Activated T-cell treated with anti-CD3 and anti-CD28 coated beads, Interleukin-2, amount 50 U/mL, for 24 hours (primary cell): ENCODE results near the gene CDK19.

Experiments
- DNase-seq: peaks from one replicate; pipeline ENCODE4 v3.0.0-alpha.2; 2020
- H3K27ac Mint-ChIP-seq: 2 replicates; pipeline ENCODE4 v1.8.0; 2020; ENCODE audit warnings: mild to moderate bottlenecking, mixed read lengths
- H3K27me3 Mint-ChIP-seq: 2 replicates; pipeline ENCODE4 v1.8.0; 2020; ENCODE audit warnings: mixed read lengths
- H3K36me3 Mint-ChIP-seq: 2 replicates; pipeline ENCODE4 v1.8.0; 2020; ENCODE audit warnings: low read depth, mixed read lengths
- H3K4me1 Mint-ChIP-seq: 2 replicates; pipeline ENCODE4 v1.8.0; 2020; ENCODE audit warnings: low read depth, mixed read lengths
- H3K4me3 Mint-ChIP-seq: 2 replicates; pipeline ENCODE4 v1.8.0; 2020; ENCODE audit warnings: mild to moderate bottlenecking, moderate library complexity, mixed read lengths
- H3K9me3 Mint-ChIP-seq: 2 replicates; pipeline ENCODE4 v1.8.0; 2020; ENCODE audit warnings: mixed read lengths

CDK19 gene

GRCh38 chr6:110714143-110714542 is 101.1 kb downstream of the CDK19 start:
- H3K9me3 Mint-ChIP-seq: no peaks in the 10 kb centered on the region
- no peaks in the 10 kb centered on the region for H3K27me3 Mint-ChIP-seq
- no peaks in the 10 kb centered on the region for H3K36me3 Mint-ChIP-seq
- no peak overlapping the region for H3K4me3 Mint-ChIP-seq
- DNase-seq: no peak
- H3K27ac Mint-ChIP-seq: no peak overlapping the region
- peaks cover 2% of the 10 kb centered on the region for H3K4me1 Mint-ChIP-seq

GRCh38 chr6:110712238-110712637 is 103.0 kb downstream of the CDK19 start:
- no peak for DNase-seq
- Mint-ChIP-seq H3K27ac (no peak overlapping the region), H3K36me3 (no peaks in the 10 kb centered on the region), H3K27me3 (no peaks in the 10 kb centered on the region), H3K4me3 (no peak overlapping the region), H3K4me1 (peaks cover 3% of the 10 kb centered on the region), H3K9me3 (no peaks in the 10 kb centered on the region)

- no peaks in the 10 kb centered on the region for H3K27me3 Mint-ChIP-seq
- H3K4me1 Mint-ChIP-seq: peaks cover 3% of the 10 kb centered on the region
- no peak for DNase-seq
- H3K9me3 Mint-ChIP-seq: no peaks in the 10 kb centered on the region
- H3K27ac Mint-ChIP-seq: no peak overlapping the region
- H3K36me3 Mint-ChIP-seq: no peaks in the 10 kb centered on the region
- H3K4me3 Mint-ChIP-seq: no peak overlapping the region
Observed at GRCh38 chr6:110710115-110710514, 105.2 kb downstream of the CDK19 start.

DNA sequence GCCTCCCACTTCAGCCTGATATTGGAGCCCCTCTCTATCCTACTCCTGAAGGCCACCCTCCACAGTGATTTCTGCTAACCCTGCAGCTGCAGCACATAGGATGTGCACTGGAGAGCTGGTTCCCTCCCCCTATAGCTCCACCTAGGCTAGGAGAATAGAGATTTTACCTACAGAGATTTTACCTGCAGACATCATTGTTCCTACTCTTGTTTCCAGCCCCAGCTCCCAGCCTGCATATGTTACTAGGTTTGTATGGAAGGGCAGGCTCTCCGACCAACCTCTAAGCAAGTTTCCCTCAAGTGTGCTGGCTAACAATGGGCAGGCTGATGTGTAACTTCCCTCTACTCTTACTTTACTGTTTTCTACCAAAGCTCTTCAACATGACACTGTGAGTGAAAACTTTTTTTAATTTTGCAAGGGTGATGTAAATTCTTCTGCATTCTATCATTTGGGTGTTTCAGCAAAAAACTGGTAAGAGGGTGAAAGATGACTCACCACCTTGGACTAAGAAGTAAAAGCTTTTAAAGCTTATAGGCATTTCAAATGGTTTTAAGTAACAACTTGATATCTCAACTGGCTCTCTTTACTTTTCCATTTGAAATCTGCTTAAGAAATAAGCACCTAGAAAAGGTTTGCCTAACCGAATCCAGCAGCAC is 106.8 kb downstream of the CDK19 start:
- no peak for DNase-seq
- no peak overlapping the region for H3K27ac Mint-ChIP-seq
- no peaks in the 10 kb centered on the region for H3K36me3 Mint-ChIP-seq
- H3K27me3 Mint-ChIP-seq: no peaks in the 10 kb centered on the region
- H3K9me3 Mint-ChIP-seq: no peaks in the 10 kb centered on the region
- peaks cover 3% of the 10 kb centered on the region for H3K4me1 Mint-ChIP-seq
- H3K4me3 Mint-ChIP-seq: no peak overlapping the region

DNA sequence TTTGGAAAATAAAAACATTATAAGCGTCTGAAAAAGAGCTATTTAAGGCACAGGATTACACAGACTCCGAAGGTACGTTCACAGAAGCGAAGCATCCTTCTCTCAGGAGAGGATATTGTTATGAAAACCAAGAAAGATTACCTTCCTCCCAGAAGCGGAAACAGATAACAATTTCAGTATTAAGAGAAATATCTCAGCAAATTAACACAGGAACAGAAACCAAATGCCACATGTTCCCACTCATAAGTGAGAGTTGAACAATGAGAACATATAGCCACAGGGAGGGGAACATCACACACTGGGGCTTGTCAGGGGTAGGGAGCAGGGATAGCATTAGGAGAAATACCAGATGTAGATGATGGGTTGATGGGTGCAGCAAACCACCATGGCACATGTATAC is 109.7 kb downstream of the CDK19 start:
- Mint-ChIP-seq H3K4me1 (peaks cover 5% of the 10 kb centered on the region), H3K36me3 (no peaks in the 10 kb centered on the region), H3K27me3 (no peaks in the 10 kb centered on the region), H3K9me3 (no peaks in the 10 kb centered on the region), H3K27ac (no peak overlapping the region), H3K4me3 (no peak overlapping the region)
- no peak for DNase-seq

DNA sequence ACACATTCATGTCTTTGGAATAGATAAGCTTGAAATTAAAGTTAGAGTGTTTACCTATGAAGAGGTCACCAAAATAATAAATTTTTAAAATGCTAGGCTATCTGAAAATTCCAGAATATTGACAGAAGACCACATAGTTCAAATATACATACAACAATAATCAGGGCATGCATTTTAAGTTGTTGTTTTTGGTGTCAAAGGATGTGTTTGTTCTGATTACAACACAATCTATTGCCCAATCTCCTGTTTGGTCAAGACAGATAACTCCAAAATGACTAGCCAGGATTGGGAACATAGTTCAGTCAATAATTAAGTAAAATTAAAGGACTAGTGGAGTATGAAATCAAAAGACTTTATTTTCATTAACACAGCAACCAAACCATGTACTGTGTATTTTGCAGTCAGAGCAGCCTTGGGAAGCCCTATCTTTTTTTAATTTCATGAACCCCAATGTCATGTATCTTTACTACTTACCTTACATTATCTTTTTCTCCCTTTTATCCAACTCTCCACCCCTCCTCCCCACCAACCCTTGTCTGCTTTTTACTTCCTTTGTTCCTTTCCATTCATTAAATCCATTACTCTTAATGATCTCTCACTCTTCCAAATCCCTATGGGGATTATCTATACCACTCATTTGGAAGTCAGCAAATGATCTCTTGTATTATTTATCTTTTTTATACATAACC is 111.2 kb downstream of the CDK19 start:
- Mint-ChIP-seq H3K4me3 (no peak overlapping the region), H3K27ac (no peak overlapping the region), H3K27me3 (no peaks in the 10 kb centered on the region), H3K9me3 (no peaks in the 10 kb centered on the region), H3K36me3 (no peaks in the 10 kb centered on the region), H3K4me1 (peaks cover 5% of the 10 kb centered on the region)
- DNase-seq: no peak

DNA sequence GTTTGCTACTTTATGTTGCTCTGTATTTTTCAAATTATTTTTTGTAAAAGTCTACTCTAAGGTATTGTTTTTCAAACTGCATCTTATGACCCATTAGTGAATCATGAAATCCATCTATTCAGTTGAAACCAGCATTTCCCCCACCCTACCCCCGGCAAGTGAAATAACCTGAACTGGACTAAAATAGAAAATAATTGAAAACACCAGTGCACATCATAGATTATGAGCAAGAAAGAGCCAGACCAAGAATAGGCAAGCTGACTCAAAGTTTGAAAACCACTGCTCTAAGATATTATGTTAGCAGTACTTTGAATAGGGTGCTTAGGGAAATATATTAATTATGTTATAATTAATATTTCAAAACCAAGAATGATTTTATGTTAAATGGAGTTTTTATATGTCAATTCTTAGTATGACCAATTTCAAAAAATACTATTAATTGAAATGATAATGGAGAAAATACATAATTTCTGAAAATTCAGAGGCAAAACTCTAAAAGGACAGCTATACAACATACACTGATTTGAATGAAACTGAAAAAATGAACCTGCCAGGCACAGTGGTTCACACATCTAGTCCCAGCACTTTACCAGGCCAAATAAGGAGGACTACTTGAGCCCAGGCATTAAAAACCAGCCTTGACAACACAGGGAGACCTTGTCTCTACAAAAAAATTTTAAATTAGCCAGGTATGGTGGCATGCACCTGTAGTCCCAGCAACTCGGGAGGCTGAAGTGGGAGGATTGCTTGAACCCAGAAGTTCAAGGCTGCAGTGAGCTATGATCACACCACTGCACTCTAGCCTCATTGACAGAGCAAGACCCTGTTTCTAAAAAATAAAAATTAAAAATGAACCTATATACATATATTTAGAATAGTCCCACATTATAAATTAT is 112.0 kb downstream of the CDK19 start:
- peaks cover 3% of the 10 kb centered on the region for H3K4me1 Mint-ChIP-seq
- no peak overlapping the region for H3K27ac Mint-ChIP-seq
- no peaks in the 10 kb centered on the region for H3K27me3 Mint-ChIP-seq
- H3K9me3 Mint-ChIP-seq: no peaks in the 10 kb centered on the region
- no peak overlapping the region for H3K4me3 Mint-ChIP-seq
- DNase-seq: no peak
- H3K36me3 Mint-ChIP-seq: no peaks in the 10 kb centered on the region

- Mint-ChIP-seq H3K4me1 (peaks cover 5% of the 10 kb centered on the region), H3K4me3 (no peak overlapping the region), H3K27ac (no peak overlapping the region), H3K9me3 (no peaks in the 10 kb centered on the region), H3K27me3 (no peaks in the 10 kb centered on the region), H3K36me3 (peaks cover 6% of the 10 kb centered on the region)
- no peak for DNase-seq
Observed at GRCh38 chr6:110699780-110700179, 115.5 kb downstream of the CDK19 start.

DNA sequence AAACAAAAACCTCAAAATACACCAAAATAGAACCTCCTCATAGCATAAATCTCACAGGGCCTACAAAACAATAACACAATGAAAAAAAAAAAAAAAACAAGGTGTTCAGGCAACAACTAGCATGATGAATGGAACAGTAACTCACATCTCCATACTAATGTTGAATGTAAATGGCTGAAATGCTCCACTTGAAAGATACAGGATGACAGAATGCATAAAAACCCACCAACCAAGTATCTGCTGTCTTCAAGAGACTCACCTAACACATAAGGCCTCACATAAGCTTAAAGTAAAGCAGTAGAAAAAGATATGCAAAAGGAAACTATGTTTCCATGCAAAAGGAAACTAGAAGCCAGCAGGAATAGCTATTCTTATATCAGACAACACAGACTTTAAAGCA is 121.3 kb downstream of the CDK19 start:
- H3K27me3 Mint-ChIP-seq: no peaks in the 10 kb centered on the region
- no peak for DNase-seq
- H3K9me3 Mint-ChIP-seq: no peaks in the 10 kb centered on the region
- no peak overlapping the region for H3K4me3 Mint-ChIP-seq
- H3K27ac Mint-ChIP-seq: no peak overlapping the region
- H3K36me3 Mint-ChIP-seq: peaks cover 6% of the 10 kb centered on the region
- peaks cover 8% of the 10 kb centered on the region for H3K4me1 Mint-ChIP-seq

GRCh38 chr6:110693296-110693695 is 122.0 kb downstream of the CDK19 start:
- DNase-seq: no peak
- Mint-ChIP-seq H3K4me1 (peaks cover 15% of the 10 kb centered on the region), H3K4me3 (no peak overlapping the region), H3K36me3 (peaks cover 6% of the 10 kb centered on the region), H3K27me3 (no peaks in the 10 kb centered on the region), H3K27ac (no peak overlapping the region), H3K9me3 (no peaks in the 10 kb centered on the region)

DNA sequence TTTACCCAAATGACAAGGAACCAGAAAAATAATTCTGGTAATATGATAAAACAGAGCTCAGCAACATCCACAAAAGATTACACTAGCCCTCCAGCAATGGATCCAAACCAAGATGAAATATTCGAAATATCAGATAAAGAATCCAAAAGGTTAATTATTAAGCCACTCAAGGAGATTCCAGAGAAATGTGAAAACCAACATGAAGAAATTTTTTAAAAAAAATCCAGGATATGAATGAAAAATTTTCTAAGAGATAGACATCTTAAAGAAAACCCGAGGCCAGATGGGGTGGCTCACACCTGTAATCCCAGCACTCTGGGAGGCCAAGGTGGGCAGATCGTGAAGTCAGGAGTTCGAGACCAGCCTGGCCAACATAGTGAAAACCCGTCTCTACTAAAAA is 124.4 kb downstream of the CDK19 start:
- no peak overlapping the region for H3K4me3 Mint-ChIP-seq
- DNase-seq: no peak
- no peak overlapping the region for H3K27ac Mint-ChIP-seq
- no peaks in the 10 kb centered on the region for H3K36me3 Mint-ChIP-seq
- H3K9me3 Mint-ChIP-seq: no peaks in the 10 kb centered on the region
- H3K4me1 Mint-ChIP-seq: peaks cover 26% of the 10 kb centered on the region
- H3K27me3 Mint-ChIP-seq: no peaks in the 10 kb centered on the region

DNA sequence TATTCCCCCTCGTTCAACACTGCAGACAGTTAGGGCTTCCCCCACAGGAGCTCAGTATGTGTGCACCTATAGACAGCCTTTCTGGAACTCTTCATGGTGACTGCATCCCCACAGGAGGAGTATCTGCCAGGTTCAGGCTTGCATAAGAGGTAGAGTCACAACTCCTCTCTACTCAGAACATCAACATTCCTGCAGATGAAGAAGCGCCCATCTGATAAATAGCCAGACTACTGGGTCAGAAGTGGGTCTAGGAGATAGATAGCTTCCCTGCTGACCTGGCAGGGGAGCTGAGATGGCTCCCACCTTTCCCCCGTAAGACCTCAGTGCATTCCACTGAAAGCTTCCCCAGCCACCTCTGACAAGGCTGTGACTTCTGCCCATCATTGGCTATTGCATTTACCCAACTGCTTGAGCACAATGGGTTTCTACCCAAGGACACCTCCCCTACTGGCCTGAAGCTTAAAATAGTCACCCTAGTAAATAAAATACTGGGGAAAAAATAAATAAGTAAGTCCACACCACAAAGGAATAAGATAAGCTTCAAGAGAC is 125.1 kb downstream of the CDK19 start:
- peaks cover 26% of the 10 kb centered on the region for H3K4me1 Mint-ChIP-seq
- H3K27me3 Mint-ChIP-seq: no peaks in the 10 kb centered on the region
- no peaks in the 10 kb centered on the region for H3K9me3 Mint-ChIP-seq
- no peak overlapping the region for H3K27ac Mint-ChIP-seq
- no peaks in the 10 kb centered on the region for H3K36me3 Mint-ChIP-seq
- H3K4me3 Mint-ChIP-seq: no peak overlapping the region
- no peak for DNase-seq

DNA sequence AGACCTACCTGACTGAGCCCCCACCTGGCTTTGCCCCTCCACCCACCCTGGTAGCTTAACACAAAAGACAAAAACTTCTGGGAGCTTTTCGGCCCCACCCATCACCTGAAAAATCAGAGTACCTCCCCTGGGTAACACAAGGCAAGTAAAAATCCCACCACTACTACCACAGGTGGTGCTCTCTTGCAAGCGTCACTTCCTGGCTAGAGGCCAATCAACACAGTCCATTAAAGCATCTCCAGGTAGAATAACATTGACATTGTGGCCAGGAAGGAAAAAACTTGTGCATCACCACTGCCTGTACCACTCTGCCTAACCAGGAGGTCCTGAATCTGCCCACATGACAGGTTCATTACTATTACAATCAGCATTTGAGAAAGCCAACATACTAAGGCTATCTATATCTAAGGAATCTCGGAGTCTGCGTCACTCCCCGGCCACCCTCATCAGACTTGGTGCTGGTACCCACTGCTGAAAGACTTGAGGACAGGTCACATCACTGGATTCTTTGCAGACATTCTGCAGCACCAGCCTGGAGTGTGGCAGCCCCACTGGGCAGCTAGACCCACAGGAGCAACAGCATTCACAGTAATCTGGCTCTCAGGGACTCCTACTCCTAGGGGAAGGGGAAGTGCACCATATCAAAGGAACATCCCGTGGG is 125.9 kb downstream of the CDK19 start:
- DNase-seq: no peak
- H3K4me3 Mint-ChIP-seq: no peak overlapping the region
- peaks cover 25% of the 10 kb centered on the region for H3K4me1 Mint-ChIP-seq
- no peaks in the 10 kb centered on the region for H3K36me3 Mint-ChIP-seq
- H3K9me3 Mint-ChIP-seq: no peaks in the 10 kb centered on the region
- no peaks in the 10 kb centered on the region for H3K27me3 Mint-ChIP-seq
- no peak overlapping the region for H3K27ac Mint-ChIP-seq

DNA sequence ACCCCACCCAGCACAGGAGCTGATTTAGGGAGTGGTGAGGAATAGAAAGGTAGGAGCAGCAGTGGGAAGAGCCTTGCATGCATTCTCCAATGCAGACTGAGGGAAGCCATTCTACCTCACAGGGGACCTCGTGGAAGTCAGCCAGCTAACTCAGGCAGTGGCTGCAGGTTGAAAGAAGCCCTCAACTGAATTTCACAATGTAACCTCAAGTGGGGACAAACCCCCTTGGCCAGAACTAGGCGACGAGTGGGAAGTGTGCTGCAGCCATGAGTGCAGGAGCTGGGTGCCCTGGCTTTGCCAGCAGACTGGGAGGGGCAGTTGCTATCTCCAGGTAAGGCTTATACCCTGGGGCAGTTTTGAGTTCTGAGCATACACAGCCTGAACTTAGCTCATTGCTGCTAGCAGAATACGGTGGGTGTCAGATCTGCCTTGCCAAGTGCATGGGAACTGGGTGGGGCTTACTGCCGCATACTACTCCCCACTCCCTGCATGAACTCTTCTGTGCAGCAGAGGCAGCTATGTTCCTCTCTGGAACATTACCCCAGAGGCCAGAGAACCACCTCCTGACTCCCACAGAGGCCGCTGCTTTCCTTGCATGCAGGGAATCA is 126.5 kb downstream of the CDK19 start:
- H3K27ac Mint-ChIP-seq: peak overlapping the region; percentile 33
- peaks cover 25% of the 10 kb centered on the region for H3K4me1 Mint-ChIP-seq
- H3K36me3 Mint-ChIP-seq: no peaks in the 10 kb centered on the region
- no peaks in the 10 kb centered on the region for H3K27me3 Mint-ChIP-seq
- no peak overlapping the region for H3K4me3 Mint-ChIP-seq
- DNase-seq: no peak
- H3K9me3 Mint-ChIP-seq: no peaks in the 10 kb centered on the region
